GM18526 (cell line): ENCODE measurements around the gene NOX5.

Experiments
- POLR2A ChIP-seq: IDR thresholded peaks from 3 replicates; pipeline ENCODE4 v1.6.1; 2011; ENCODE audit not compliant: insufficient read length; ENCODE audit errors: extremely low read depth

Gene NOX5

DNA sequence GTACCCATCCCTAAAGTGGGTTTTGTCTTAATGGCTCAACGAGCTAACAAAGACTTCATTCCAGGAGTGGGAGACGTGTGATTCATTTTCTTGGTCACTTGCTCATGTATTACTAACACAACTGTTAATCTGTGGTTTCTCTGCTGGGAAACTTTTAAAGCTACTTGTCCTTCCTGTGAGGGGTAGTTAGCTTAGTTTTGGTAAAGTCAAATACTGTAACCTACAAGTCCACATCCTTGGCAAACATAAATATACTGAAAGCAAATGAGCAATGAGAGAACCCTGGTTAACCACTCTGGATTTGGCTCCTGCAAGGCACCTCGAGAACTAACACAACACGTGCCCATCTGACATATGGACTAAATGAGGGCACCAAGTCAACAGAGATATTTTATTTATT is 19.9 kb downstream of the NOX5 start:
- TF ChIP-seq POLR2A: no peak

DNA sequence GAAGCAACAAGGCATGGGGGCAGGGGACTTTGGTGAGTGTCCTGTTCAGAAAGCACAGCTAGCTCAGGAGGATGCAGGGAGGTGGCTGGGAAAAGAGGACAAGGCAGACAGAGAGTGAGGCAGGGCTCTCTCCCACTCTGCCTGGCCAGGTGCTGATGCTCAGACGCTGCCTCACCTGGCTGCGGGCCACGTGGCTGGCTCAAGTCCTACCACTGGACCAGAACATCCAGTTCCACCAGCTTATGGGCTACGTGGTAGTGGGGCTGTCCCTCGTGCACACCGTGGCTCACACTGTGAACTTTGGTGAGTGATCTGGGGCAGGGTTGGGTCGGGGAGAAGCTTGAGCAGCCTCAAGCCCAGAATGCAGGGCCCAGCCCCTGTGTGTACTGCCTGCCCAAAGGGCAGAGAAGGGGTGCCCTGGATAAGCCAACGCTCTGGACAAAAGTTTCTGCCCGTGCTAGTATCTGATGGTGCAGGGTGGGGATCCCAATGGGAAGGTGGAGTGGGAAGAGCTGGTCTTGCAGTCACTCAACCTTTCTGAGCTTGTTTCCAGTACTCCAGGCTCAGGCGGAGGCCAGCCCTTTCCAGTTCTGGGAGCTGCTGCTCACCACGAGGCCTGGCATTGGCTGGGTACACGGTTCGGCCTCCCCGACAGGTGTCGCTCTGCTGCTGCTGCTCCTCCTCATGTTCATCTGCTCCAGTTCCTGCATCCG is 20.9 kb downstream of the NOX5 start:
- TF ChIP-seq POLR2A: no peak

- TF ChIP-seq POLR2A: no peak
These were observed 21.4 kb downstream of the NOX5 start for GRCh38 chr15:69035918-69036258.

GRCh38 chr15:69036826-69037225 is 22.3 kb downstream of the NOX5 start:
- no peak for TF ChIP-seq POLR2A

GRCh38 chr15:69037482-69037881 is 23.0 kb downstream of the NOX5 start:
- TF ChIP-seq POLR2A: no peak

DNA sequence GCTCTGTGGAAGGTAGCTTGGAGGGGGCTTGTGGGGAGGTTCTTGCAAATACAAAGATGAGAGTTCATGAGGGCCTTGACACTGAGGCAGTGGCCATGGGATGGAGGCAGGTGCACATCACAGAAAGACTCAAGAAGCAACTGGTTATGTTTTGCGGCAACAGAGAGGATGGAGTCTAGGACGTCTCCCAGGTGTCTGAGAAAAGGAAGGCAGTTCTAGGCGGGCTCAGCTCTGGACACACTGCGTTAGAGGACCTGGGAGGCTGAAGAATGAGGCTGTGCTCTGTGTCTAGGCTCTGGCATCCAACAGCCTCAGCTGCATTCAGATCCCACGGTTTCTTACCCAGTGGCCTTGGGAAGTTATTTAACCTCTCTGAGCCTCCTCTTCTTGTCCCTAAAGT is 23.5 kb downstream of the NOX5 start:
- no peak for TF ChIP-seq POLR2A

DNA sequence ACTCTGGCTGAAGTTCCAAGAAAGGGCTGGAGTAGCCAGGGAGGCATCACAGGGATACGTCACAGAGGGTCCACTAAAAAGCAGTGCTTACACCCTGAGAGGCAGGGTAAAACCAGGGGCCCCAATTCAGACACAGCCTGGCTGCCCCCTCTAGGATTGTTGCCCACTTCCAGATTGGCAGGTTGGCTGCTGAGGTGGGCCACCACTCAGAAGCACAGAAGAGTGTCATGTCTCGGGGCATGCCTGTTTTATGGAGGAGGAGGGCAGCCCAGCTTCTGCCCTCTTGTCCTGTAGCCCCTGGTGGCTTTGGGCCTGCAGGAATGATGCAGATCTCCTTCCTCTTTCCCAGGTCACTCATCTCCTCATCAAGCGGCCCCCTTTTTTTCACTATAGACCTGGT is 24.0 kb downstream of the NOX5 start:
- no peak for TF ChIP-seq POLR2A

- TF ChIP-seq POLR2A: no peak
These were observed 25.2 kb downstream of the NOX5 start for GRCh38 chr15:69039516-69040225.

- no peak for TF ChIP-seq POLR2A
These were observed 28.0 kb downstream of the NOX5 start for GRCh38 chr15:69042531-69042930.

DNA sequence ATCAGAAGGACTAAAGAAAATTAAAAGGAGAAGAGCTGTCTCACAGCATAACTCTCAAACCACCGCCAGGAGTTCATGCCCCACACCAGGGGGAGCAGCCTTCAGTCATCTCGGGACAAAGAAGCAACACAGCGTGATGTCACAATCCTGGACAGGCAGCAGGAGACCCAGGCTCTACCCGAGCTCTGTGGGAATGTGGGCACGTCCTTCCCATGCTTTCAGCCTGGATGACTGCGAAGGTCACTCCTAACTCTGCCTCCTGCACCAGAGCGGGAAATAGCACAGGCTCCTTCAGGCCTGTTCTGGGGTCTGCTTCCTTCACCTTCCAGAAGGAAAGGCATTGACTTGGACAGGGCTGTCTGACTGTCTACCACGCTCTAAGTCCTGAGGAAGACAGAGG is 31.3 kb downstream of the NOX5 start:
- TF ChIP-seq POLR2A: no peak

GRCh38 chr15:69046781-69047180 is 32.3 kb downstream of the NOX5 start:
- TF ChIP-seq POLR2A: no peak

- TF ChIP-seq POLR2A: no peak
These were observed 35.5 kb downstream of the NOX5 start for GRCh38 chr15:69049976-69050375.

DNA sequence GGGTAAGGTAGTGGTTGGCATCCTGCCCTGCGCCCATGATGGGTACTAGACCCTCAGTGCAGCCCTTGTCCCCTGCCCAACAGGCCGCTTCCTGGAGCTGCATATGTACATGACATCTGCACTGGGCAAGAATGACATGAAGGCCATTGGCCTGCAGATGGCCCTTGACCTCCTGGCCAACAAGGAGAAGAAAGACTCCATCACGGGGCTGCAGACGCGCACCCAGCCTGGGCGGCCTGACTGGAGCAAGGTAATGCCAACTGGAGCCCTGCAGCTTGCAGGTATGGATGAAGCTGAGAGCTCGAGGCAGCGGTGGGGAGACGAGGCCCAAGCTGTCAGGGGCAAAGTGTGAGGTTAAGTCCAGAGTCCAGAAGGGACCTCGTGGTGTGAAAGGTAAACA is 40.8 kb downstream of the NOX5 start:
- no peak for TF ChIP-seq POLR2A

- no peak for TF ChIP-seq POLR2A
These were observed 41.9 kb downstream of the NOX5 start for GRCh38 chr15:69056365-69056764.

- TF ChIP-seq POLR2A: no peak
These were observed 44.5 kb downstream of the NOX5 start for GRCh38 chr15:69058830-69059556.

DNA sequence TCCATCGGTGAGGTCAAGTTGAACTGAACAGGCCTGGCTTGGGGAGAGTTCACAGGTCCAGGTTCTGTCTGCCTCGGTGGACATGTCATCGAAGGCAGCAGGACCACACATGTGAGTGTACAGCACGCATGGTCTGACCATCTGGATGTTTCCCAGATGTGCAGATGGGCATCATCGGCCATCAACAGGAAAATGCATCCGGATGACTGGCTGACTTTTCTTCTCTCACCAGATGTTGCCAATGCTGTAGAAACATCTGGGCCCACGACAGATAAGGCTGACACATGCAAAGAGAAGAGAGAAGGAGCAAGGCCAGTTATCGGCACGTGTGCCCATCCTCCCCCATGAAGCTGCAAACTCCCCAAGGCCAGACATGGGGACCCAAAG is 45.1 kb downstream of the NOX5 start:
- no peak for TF ChIP-seq POLR2A
